Stimulated activated CD8-positive, alpha-beta memory T cell treated with anti-CD3 and anti-CD28 coated beads, Interleukin-7, amount 100 ng/mL, for 4 hours (primary cell): ENCODE results near the gene ANKRD36.
A peak's percentile ranks its signal among the peaks of the same experiment; 100 is the strongest.
"Not testable (repeated sequence)": the region's sequence is repeated elsewhere in the genome, so short reads cannot be mapped to it uniquely, and the experiment has no call there.

Source experiments
- DNase-seq, 2 donors: peaks; one replicate each; pipeline ENCODE4 v3.0.0-alpha.2; 2020; ENCODE audit warnings: low read depth in 2 of 2

ANKRD36 gene

DNA sequence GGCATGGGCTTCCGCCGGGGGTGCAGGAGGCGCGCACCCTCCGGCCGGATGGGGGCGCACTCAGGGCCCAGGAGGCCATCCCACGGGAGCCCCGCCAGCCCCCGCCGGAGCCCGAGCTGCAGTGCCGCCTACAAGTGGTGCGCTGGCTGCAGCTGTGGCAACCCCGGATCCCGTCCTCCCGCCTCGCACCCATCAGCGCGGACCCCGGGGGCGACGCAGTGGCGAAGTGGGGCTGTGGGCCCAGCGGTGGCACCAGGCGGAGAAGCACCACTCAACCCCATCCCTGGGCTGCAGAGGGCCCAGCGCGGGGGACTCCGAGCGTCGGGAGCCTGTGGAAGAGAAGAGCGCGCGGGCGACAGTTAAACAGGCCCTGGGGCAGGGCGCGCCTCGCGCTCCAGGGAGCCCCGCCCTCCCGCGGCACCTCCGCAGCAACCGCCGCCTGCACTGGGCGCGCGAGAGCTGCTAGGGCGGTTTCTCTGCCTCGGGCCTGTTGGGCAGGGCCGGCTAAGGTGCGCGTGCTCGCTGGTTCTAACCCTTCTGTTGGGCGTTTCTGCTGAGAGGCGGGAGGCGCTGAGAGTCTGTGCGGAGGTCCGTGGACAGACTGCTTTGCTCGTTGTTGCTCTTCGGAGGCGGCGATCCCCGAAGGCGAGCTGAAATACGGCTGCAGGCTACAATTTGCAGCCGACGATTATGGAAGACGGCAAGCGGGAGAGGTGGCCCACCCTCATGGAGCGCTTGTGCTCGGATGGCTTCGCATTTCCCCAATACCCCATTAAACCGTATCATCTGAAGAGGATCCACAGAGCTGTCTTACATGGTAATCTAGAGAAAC is at the start of gene ANKRD36:
ANKRD36 (plus strand) TSS at position 104 of the 832 bp plus-strand sequence; CDS start at position 691, 587 bp downstream.
- DNase-seq = peak; percentile 68 to 84

DNA sequence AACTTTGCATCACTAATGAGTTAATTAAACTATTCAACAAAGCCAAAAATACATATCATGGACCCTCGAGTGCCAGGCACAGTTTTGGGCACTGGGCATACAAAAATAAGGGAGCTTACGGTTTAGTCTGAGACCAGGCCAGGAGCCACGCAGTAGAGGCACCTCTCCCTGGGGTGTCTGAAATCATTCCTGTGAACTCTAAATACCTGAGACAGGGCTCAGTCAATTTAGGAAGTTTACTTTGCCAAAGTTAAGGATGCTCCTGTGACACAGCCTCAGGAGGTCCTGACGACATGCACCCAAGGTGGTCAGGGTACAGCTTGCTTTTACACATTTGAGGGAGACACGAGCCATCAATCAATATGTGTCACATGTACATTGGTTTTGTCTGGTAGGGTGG is 46.9 kb upstream of the ANKRD36 start:
- not testable (repeated sequence) for DNase-seq

DNA sequence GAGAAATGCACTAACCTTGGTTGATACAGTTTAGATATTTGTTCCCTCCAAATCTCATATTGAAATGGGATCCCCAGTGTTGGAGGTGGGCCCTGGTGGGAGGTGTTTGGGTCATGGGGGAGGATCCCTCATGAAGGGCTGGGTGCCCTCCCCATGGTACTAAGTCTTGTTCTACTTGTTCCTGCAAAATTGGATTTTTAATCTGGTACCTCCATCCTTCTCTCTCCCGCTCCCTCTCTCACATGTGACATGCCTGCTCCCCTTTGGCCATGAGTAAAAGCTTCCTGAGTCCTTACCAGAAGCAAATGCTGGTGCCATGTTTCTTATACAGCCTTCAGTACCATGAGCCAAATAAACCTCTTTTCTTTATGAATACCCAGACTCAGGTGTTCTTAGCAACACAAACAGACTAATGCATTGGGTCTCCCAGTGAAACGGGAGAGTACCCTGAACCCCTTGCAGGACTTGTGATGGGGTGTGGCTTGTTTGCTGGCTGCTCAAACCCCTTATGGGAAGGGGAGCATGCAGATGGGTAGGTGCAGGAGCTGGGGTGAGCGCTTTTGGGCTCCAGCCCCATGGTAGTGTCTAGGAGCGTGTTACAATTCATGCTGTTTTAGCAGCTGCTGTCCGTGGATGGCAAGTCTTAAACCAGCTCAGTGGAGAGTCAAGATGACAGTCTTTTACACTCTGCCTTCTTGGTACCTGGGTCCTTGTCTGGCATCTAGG is 45.5 kb upstream of the ANKRD36 start:
- no peak for DNase-seq

DNA sequence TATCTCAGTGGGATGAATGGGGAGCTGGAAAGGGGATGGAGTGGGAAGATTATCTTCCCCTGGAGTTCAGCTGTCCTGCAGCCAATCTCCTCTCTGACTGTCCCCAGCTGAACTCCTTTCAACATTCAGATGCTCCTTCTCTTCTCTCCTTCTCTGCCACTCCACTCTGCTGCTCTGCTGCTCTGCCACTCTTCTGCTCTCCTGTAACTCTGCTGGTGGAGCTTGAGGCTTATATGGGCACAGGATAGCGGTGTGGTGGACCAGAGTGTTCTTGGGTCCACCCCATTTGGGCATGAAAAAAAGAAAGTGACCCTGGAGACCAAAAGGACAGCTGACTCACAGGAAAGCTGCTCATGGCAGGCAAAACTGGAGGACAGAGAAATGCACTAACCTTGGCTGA is 44.9 kb upstream of the ANKRD36 start:
- no peak for DNase-seq

DNA sequence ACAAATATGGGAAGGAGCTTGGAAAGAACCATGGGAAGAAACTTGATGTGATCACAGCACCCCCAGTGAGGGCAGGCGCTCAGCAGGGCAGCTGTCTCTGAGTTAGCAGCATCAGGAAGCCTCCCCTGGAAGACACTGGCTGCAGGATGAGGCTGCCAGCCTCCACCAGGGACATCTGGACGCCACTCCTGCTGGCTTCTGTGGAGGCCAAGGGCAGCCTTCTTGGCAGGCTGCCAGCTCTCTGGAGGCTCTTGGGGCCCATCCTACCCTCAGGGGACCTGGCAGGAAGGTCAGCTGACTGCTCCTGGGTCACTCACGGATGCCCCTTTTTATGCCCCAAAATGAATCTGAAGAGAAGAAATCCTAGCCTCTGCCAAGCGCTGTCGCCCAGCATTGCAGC is 44.2 kb upstream of the ANKRD36 start:
- DNase-seq = not testable (repeated sequence)

DNA sequence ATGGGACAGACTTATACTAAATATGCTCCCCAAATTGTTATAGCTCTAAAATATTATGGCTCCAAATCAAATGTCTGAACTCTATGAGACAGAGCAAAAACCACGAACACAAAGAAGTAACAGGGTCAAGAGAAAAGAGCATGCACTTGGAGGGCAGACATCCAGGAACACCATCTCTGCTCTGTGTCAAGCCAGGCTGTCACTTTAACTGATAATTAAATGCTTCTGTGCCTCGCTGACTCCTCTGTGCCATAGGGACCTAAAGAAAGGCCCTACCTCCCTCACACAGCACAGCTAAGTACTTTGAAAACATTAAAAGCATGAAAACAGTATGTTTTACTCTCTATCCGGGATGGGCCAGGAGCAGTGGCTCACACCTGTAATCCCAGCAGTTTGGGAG is 42.0 kb upstream of the ANKRD36 start:
- not testable (repeated sequence) for DNase-seq

DNA sequence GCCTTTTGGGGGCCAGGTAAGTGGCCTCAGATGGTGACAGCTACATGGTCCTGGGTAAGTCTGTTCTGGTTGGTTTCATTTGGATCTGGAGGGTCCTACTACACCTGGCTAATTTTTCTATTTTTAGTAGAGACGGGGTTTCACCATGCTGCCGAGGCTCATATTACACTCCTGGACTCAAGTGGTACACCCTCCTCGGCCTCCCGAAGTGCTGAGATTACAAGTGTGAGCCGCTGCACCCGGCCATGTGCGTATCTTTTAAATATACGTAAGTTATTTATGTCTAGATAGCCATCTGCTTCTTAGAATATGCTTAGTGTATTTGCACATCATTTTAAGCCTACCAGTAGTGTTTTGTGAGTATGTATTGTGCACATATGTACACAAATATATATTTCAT is 35.7 kb upstream of the ANKRD36 start:
- not testable (repeated sequence) for DNase-seq

DNA sequence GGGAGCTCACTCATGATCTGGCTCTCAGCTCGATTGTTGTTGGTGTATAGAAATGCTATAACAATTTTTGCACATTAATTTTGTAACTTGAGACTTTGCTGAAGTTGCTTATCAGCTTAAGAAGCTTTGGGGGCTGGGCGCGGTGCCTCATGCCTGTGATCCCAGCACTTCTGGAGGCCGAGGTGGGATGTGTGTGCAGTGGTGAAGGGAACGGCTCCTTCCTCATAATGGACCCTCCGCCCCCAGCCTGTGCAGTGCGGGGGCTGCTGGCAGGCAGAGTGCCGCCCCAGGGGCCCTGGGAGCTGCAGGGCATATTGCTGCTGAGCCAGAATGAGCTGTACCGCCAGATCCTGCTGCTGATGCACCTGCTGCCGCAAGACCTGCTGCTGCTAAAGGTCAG is 32.1 kb upstream of the ANKRD36 start:
- DNase-seq = not testable (repeated sequence)

DNA sequence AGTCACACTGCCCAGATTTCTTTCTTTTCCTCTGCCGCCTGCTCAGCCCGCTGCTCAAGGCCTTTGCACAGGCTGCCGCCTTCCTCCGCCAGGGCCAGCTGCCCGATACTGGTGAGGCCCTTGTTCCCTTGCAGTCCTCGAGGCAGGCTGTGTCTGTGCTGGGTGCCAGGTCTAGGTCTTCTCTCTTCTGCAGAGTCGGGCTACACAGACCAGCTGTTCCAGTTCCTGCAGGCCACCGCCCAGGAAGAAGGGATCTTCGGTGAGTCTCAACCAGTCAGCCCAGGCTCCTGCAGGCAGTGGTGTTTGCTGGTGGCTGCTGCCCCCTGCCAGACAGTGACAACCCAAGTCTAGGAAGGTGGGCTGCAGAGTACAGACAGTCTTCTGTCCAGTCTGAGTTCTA is 30.7 kb upstream of the ANKRD36 start:
- DNase-seq = not testable (repeated sequence)

DNA sequence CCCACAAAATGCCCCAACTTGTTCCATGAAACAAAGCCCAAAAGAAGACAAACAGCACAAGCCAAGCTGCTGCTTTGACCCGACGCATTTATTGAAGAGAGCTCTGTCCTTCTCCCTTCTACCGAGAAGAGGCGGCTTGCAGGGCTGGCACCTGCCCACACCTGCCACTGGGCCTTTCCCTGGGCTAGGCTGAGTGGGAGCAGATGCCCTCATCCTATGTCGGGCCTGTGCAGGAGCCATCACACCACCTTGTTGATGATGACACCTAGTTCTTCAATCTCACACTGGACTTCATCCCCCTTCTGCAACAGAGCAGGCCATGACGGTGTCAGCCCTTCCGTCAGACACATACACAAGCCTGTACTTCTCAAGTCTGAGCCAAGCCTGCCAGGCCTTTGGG is 29.4 kb upstream of the ANKRD36 start:
- not testable (repeated sequence) for DNase-seq

DNA sequence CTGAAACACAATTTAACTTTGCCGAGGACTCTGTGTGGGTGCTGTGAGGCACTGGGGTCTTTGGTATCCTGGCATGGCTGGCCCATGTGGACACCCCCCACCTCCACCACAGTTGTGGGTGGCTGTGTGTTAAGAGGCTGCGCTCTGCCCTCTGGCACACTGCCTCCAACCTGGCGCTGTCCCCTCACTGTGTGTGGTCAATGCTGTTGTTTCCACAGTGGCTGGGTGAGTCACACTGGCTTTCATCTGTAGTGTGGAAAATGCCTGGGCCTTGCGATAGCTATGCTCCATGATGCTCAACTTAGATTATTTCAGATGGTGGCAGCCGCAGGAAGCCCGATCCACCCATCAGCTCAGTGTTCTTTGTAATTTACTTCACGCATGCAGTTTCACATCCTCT is 27.9 kb upstream of the ANKRD36 start:
- DNase-seq = not testable (repeated sequence)

DNA sequence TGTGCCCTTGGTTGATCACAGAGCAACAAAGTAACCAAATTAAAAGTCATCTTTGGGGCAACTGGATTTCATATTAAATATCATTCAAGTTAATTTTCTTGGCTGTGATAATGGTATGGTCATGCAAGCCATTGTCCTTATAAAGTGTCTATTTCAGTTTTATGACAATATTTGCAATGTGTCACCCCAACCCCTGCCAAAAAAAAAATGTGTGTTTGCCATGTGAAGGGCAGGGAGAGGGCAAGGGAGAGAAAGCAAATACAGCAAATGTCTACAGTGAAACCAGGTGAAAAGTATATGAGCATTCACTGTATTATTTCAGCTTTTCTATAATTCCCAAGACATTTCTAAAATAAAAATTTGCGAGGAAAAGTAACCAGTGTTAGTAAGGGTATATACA is 24.2 kb upstream of the ANKRD36 start:
- not testable (repeated sequence) for DNase-seq

DNA sequence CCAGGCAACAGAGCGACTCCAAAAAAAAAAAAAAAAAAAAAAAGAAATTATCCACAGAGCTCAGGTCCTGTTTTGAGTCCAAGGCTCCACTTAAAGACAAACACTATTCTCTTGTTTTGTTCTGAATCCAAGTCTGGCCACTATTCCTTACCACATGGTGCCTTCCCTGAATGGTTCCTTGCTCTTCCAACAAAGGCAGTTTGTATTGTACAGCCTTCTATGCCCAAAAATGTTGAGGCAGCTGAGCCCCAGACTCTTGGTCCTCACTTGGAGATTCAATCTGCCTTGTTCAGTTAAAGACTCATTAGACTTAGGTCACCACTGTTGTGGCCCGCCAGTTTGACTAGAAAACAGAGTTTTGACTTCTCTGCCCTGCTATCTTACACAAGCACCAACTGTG is 20.0 kb upstream of the ANKRD36 start:
- not testable (repeated sequence) for DNase-seq

DNA sequence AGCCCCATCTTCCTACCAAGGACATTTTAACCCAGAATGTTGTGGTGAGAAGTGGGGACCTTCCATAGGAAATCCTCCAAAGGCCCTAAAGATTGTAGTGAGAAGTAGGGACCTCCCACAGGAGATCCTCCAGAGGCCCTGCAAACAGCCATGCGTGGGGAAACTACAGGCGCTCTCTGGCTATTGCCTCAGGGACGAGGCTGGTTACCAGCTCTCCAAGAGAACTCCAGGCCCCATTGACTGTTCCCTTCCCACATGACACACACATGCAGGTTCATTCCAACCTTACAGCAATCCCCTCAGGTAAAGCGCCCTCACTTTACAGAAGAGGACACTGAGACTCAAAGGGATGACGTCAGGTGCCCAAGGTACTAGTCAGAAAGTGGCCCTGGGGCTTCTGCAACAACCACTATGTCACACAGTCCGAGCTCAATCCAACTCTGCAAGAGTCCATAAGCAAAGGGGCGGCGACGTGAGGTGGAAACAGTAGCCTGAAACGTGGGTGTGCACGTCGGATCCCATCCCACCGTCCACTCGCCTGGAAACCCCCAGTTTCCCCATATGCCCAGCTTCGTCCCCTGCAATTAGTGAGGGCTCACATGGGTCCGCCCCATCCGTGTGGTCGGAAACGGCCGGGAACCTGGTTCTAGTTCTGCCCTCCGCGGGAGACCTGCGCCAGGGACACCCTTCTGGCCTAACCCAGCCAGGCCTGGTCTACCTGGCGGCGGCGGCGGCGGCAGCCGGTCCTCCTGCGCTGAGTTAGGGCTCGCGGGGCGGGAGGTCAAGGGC is 18.8 kb upstream of the ANKRD36 start:
- DNase-seq = not testable (repeated sequence)

DNA sequence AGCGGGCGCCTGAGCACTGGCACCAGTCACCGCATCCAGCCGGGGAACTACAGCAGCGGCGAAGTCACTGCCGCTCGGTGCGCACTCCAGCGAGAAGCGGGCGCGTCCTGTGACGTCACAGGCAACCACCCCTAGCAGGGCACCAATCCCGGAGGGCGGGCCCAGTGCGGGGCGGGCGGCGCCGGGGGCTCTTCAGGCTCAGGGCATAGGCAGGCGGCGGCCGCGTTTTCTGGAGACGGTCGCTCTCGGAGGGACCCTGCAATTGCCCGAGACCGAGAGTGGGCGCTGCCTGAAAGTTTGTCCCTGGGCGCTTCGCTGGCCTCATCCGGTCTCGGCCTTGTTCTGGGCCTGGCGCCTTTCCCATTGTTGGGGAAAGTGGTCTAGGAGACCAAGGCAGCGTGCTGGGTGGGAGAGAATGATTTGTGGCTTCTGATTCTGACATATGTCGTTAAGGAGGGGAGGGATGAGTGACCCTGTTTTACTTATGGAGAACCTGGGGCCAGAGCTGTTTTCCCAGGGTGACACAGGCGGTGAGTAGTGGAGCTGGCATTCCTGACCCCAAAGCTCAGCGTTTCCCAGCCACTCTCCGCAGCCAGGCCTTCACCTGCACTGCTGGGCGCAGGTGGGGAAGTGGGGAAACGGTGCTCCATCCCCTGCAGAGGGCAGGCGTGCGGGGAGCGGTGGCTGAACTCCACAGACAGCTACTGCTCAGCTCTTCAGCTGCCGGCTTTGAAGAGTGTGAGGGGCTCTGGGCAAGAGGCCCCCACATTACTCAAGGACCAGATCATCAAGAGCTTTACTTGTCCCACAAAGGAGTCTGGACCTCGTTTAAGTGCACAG is 18.0 kb upstream of the ANKRD36 start, which contains the start of gene FAHD2B:
FAHD2B (minus strand) TSS at position 111 of the 840 bp plus-strand sequence. CDS start 3,176 bp downstream, outside the sequence.
- DNase-seq = peak; percentile 74 to 82

DNA sequence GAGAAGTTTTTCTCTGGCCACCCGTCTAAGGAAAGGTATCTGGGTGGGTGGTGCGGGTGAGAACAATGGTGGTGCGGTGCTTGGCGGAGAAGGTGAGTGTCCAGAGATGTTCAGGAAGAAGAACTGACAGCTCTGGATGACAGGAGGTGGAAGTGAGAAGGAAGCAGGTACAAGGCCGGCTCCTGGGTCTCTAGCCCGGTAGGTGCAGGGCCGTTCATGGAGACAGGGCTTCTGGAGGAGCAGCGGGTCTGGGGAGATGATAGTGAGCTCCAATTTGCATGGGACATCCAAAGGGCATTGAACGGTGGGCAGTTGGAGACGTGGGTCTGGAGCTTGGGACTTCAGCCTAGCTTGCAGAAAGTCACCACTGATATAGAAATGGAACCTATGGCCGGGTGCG is 17.3 kb upstream of the ANKRD36 start:
- no peak for DNase-seq

DNA sequence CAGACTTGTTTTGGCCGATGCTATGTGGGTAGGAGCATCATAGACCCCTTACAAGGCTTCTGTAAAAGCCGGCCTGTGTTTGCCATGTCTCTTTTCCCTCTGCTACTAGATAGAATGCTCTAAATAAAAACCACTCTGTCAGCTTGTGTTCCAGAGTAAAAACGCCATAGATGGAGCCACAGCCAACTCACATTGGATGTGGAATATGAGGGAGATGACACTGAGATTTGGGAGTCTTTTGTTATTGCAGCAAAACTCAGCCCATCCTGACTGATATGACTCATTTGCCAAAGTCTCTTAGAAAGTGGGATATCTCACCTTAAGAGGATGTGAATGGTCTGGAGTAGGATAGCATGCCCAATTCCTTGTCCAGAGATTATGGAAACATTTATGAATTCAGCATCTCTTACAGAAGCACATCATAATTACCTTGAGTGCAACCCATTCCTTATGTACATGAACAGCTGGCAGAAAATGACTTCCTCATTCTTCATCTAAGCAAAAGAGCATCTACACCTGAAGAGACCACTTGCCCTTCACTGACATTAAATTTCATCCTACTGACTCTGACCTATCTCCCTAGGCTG is 14.1 kb upstream of the ANKRD36 start:
- DNase-seq = not testable (repeated sequence)

DNA sequence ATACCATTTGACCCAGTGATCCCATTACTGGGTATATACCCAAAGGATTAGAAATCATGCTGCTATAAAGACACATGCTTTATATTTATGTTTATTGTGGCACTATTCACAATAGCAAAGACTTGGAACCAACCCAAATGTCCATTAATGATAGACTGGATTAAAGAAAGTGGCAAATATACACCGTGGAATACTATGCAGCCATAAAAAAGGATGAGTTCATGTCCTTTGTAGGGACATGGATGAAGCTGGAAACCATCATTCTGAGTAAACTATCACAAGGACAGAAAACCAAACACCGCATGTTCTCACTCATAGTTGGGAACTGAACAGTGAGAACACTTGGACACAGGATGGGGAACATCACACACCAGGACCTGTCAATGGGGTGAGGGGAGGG is 6.1 kb upstream of the ANKRD36 start:
- not testable (repeated sequence) for DNase-seq

DNA sequence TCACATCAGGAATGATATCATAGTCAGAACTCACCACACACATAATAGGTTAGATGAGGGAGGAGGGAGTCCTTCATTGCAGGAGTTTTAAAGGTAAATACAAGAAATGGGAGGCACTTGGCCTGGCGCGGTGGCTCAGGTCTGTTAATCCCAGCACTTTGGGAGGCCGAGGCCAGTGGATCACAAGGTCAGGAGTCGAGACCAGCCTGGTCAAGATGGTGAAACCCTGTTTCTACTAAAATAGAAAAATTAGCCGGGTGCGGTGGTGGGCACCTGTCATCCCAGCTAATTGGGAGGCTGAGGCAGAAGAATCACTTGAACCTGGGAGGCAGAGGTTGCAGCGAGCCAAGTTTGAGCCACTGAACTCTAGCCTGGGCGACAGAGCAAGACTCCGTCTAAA is 1.7 kb upstream of the ANKRD36 start:
- DNase-seq = not testable (repeated sequence)

DNA sequence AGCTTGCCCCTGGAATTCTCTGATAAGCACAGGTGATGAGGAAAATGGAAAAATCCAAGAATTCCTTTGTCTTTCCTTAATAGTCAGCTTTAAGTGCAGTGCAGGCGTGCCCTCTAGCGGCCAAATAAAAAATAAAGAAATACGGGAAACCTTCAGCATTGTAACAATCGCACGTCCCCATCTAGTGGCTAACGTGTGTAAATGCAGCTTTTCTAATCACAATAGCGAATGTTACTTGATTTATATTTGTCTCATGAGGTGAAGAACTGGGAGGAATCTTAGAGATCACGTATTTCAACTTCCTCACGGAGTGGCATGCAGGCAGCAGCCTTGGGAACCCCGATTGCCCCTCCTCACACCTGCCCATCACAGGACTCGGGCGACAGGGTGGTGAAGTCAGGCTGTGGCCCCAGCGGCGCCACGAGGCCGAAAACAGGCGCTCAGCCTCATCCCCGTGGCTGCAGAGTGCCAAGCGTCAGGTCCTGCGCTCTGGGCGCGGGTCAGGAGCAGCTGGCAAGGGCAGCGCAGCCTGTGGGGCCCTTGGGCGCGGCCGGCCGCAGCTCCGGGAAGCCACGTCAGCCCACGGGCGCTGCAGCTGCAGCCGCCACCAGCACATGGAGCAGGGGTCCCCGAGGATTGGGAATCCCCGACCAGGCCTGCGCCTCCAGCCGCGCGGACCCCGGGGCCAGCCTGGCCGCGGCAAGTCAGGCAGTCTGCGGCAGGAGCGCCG is 468 bp upstream of the ANKRD36 start:
- DNase-seq = peak; percentile 14 to 17
